Measurements from ENCODE around the gene MYOC.

- TF ChIP-seq CTCF (conservative IDR thresholded peaks at IDR 0.05) (no peak), ZFX (IDR thresholded peaks at IDR 0.05) (no peak)
Observed at GRCh38 chr1:171588230-171588629, 64.3 kb downstream of the MYOC start.
